Ramos (cell line): ENCODE measurements around the gene C3orf20.

ENCODE experiments used
- in situ Hi-C: fragments of 300-500 bp; cut with MboI; formaldehyde crosslinking; loops from one replicate; pipeline ENCODE4 v1.14.3; 2022; ENCODE audit warnings: low sequenced_read_pairs; ENCODE audit not compliant: unreplicated experiment

Gene C3orf20

DNA sequence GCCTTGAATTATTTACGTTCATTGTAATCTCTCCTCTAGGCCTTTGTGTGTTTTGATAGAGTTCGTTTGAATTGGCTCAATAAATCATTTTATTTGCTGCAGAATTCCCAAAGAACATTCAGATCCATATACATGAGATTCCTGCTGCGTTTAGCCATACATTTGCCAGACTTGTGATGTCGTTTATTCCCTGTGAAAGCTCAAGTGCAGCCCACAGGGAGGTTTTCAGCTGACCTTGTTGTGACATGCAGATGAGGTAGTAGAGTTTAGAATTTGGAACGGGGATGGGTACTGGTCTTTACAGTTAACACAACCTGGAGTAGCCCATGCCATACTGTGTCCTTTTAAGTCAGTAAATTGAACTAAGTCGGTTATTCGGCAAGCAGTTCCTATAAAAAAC is at the start of gene C3orf20:
C3orf20 (plus strand) TSS at position 301 of the 400 bp plus-strand sequence. CDS start 7,573 bp downstream, outside the sequence.
- in situ Hi-C loops: loop anchor here (5.0 kb wide), 1 partner anchor 107 kb away; no protein-coding TSS in a partner anchor

- in situ Hi-C loops: no loop called here
Measured at GRCh38 chr3:14625443-14625842, 49.5 kb upstream of the C3orf20 start.

- in situ Hi-C loops: no loop called here
Measured at GRCh38 chr3:14627815-14628214, 47.1 kb upstream of the C3orf20 start.

- in situ Hi-C loops: no loop called here
Measured at GRCh38 chr3:14628406-14628805, 46.5 kb upstream of the C3orf20 start.

- in situ Hi-C loops: loop anchor here (5.0 kb wide), 1 partner anchor 292 kb away; no protein-coding TSS in a partner anchor
Measured at GRCh38 chr3:14630404-14631100, 44.4 kb upstream of the C3orf20 start.

- in situ Hi-C loops: loop anchor here (5.0 kb wide), 1 partner anchor 291 kb away; no protein-coding TSS in a partner anchor
Measured at GRCh38 chr3:14631101-14631497, 43.8 kb upstream of the C3orf20 start.

- in situ Hi-C loops: loop anchor here (5.0 kb wide), 1 partner anchor 290 kb away; no protein-coding TSS in a partner anchor
Measured at GRCh38 chr3:14631687-14632441, 43.1 kb upstream of the C3orf20 start.

DNA sequence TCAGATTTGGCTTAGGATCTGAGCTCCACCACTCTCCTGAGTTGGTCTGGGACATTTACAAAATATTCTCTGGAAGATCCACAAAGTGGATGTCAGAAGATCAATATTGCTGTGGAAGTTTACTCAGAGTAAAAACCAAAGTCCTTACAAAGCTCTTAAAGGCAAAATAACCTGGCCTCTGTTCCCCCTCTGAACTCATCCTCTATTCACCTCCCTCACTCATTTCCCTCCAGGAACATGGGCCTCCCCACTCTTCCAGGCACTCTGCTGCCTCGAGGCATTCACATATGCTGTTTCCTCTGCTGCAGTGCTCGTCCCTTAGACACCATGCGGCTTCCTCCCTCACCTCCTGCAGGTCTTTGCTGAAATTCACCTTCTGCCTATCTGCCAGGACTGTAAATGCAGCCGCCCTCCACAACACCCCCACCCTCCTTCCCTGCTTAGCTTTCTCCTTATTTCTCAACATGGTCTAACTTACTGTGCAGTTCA is 42.5 kb upstream of the C3orf20 start:
- in situ Hi-C loops: loop anchor here (5.0 kb wide), 1 partner anchor 290 kb away; no protein-coding TSS in a partner anchor

GRCh38 chr3:14633417-14633816 is 41.5 kb upstream of the C3orf20 start:
- in situ Hi-C loops: loop anchor here (5.0 kb wide), 1 partner anchor 289 kb away; no protein-coding TSS in a partner anchor

DNA sequence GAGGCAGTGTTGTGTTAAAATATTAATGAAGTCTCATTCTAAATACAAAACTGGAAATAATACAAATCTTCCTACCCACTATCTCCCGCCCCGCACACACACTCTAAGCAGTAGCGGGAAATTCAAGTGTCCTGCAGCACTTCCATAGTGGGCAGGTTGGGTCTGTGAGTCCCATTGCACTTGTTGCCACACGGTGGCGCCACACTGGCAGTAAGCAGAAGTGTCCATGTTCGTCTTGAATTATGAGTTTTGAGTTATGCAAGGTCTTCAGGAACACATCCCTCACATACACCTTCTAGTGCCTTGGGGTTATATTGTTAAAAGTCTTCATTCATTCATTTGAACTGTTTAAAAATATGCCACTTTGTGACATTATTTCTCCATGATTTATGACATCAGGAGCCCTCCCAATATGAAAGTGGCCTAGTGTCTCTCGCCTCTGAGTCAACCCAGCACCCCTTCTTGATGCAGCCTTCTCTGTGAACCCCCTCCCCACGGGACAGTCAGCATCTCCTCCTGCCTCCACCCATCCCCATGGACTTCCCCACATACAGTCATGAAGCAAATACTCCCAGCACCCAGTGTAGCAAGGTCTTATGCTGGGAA is 41.0 kb upstream of the C3orf20 start:
- in situ Hi-C loops: loop anchor here (5.0 kb wide), 1 partner anchor 288 kb away; no protein-coding TSS in a partner anchor

- in situ Hi-C loops: loop anchor here (5.0 kb wide), 1 partner anchor 287 kb away; no protein-coding TSS in a partner anchor
Measured at GRCh38 chr3:14634763-14635400, 40.1 kb upstream of the C3orf20 start.

DNA sequence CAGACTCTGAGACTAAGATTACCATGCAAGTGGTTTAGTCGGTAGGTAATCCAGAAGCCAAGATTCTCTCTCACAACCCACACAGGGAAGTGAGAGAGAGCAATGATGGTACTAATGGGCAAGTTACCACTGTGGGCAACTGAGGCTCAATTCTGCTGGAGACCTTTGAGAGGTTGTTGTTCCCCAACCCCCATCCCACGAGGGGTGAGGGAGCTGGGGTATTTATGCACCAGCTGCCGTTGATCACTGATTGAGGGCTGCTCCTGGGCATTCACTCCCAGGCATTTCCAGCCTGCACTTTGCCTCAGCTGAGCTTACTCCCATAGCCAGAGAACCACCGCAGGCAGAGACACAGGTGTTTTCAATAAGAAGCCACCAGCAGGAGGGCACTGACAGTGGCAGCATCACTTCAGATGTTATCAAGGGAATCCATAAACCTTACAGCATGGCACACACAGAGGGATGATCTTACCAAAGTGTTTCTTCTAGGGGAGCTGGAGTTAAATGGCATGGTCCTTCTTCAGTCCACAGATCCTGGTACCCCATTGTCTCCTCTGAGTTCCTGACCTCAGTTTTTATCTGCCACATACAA is 38.3 kb upstream of the C3orf20 start:
- in situ Hi-C loops: no loop called here

DNA sequence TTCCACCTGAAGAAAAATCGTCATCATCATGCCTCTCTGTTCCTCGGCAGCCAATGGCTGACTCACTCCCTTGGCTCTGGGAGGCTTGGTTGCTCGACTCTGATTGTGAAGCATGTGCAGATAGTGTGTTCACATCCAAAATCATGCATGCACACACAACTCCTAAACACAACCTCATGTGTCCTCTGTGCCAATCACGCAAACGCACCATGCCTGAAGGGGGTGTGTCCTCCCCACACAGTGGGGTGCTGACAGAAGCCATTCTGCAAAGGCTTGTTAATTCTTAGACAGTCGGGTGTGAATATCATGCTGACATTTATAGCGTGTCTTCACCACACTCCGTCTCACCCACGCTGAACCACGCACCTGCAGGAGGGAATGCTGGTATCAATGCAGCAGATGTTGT is 34.8 kb upstream of the C3orf20 start:
- in situ Hi-C loops: no loop called here

- in situ Hi-C loops: no loop called here
Measured at GRCh38 chr3:14640734-14641133, 34.2 kb upstream of the C3orf20 start.

DNA sequence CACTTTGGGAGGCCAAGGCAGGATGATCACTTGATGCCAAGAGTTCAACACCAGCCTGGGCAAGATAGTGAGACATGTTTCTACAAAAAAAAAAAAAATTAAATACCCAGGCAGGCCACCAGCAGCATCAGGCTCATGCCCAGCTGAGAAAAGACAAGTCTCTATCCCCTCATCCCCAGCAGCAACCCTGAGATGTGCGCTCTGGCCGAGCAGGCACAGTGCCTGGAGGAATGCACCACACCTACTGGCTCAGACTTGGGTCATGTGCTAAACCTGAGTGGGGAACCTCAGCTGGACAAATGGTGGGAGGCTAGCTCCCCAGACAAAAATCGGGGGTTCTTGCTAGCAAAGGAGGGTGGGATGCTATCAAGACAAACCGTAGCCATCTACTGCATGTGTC is 33.6 kb upstream of the C3orf20 start:
- in situ Hi-C loops: no loop called here

DNA sequence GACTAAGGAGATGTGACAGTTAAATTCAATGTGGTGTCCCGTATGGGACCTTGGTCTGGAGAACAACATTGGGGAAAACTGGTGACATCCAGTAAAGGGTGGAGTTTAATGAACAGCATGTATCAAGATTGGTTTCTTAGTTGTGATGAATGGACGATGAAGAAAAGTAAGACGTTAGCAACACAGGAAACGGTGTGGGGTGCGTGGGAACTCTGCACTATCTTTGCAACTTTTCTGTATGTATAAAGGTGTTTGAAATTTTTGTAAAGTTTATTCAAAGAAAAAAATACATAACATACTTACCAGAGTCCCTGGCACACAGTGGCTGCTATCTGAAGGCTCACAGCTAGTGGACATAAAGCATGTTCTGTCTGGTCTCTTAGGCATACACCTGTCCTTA is 29.5 kb upstream of the C3orf20 start:
- in situ Hi-C loops: no loop called here

GRCh38 chr3:14646131-14646573 is 28.8 kb upstream of the C3orf20 start:
- in situ Hi-C loops: no loop called here

DNA sequence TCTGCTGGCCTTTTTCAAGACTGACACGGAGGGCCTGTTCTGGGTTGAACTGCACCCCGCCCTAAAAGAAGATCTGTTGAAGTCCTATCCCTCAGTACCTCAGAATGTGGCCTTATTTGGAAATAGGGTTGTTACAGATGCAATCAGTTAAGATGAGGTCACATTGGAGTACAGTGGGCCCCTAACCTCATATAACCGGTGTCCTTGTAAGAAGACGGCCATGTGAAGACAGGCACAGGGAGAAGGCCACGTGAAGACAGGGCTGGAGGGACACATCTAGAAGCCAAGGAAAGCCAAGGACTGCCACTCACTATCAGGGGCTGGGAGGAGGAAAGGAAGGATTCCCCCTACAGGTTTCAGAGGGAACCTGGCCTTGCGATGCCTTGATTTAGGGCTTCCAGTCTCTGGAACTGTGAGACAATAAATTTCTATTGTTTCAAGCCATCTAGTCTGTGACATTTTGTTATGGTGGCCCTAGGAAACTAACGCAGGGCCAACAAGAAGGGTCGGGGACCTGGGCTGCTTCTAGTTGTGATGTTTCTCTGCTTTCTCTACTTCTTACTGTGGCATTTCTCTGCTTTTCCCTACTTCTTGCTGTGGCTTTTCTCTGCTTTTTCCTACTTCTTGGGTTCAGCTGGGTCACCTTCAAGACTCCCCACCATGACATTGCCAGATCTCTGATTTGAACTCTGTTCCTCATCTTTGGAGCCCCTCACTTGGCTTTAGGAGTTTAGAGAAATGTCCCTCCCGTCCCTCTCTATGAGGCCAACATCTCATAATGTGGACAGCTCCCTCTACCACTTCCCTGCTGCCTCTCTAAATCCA is 28.1 kb upstream of the C3orf20 start:
- in situ Hi-C loops: no loop called here
